ENCODE results near the gene C2orf66.

The C2orf66 gene

DNA sequence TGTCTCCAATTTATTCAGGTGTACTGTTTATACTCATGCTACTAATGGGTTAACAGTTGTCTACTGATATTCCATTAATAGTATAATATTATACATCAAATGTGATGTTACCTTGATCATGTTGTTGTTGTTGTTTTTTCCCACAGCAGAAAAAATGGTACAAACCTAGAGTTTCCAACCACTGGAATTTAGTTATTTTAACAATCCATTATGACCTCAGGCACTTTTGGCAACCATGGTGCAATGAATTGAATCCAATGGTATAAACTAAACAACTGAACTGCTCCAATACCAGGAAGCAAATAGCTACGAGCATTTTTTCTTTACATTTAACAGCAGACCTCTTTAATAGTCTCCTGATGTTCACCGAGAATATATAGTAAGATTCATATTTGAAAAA, 31.0 kb upstream of the C2orf66 start:
- TF ChIP-seq, protein P1, sequence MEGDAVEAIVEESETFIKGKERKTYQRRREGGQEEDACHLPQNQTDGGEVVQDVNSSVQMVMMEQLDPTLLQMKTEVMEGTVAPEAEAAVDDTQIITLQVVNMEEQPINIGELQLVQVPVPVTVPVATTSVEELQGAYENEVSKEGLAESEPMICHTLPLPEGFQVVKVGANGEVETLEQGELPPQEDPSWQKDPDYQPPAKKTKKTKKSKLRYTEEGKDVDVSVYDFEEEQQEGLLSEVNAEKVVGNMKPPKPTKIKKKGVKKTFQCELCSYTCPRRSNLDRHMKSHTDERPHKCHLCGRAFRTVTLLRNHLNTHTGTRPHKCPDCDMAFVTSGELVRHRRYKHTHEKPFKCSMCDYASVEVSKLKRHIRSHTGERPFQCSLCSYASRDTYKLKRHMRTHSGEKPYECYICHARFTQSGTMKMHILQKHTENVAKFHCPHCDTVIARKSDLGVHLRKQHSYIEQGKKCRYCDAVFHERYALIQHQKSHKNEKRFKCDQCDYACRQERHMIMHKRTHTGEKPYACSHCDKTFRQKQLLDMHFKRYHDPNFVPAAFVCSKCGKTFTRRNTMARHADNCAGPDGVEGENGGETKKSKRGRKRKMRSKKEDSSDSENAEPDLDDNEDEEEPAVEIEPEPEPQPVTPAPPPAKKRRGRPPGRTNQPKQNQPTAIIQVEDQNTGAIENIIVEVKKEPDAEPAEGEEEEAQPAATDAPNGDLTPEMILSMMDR (IDR thresholded peaks at IDR 0.05; ENCODE audit: low read depth, low read length) = no peak
- DNase-seq (ENCODE audit: extremely low read depth, low read depth) = no peak

DNA sequence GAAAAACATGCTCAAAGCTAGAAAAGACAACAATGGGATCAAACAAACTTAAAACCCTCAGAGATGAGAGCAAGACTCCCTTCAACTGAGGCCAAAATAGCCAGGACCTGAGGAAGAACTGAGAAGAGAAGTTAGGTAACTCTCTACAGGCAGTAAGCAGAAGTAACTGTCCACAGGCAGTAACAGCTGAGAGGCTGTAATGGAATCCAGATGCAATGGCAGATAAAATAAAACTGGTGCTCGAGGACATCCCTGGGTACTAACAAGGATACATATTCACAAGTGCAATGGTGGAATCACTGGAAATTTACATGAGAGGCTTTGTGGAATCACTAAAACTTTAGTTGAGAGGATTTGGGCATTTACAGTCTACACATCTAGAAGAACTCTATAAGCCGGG, 30.4 kb upstream of the C2orf66 start:
- DNase-seq (ENCODE audit: extremely low read depth, low read depth) = no peak
- TF ChIP-seq, protein P1 (IDR thresholded peaks at IDR 0.05; ENCODE audit: low read depth, low read length) = no peak

DNA sequence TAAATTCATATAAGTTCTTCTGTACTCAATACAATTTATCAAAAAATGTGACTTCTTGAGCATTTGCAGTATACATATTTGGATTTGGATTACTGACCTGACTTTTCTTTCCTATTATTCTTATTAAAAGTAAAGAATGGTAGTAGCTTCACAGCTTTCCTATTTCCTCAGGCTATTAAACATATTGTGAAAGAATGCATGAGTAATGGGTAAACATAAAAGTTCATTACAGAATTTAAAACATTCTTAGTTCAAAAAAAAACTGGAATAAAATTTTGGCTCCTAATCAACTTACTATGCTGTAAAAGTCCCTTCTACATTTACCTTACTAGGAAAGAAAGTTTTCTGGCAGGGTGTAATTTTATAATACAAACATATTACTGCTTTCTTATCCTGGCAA, 27.3 kb upstream of the C2orf66 start:
- DNase-seq (ENCODE audit: extremely low read depth, low read depth) = no peak
- TF ChIP-seq, protein P1 (IDR thresholded peaks at IDR 0.05; ENCODE audit: low read depth, low read length) = no peak

DNA sequence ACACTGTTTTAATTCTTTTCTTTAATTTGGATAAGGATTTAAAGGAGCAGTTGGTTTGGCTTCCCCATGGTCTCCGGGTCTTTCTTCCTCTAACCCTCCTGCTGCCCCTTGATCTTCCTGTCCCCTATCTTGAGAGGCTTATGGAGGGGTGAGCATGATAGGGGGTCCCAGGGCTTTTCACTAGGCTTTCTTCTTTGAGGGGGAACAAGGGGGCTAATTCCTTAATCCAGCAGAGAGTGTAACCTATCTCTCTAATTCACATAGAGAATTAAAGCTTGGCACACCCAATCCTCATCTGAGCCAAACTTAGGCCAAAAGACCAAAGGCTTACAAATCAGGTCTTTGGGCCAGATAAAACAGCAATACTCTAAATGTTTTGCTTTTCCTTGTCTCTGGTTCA, 21.5 kb upstream of the C2orf66 start:
- no peak for DNase-seq (ENCODE audit: extremely low read depth, low read depth)
- TF ChIP-seq, protein P1 (IDR thresholded peaks at IDR 0.05; ENCODE audit: low read depth, low read length) = no peak

DNA sequence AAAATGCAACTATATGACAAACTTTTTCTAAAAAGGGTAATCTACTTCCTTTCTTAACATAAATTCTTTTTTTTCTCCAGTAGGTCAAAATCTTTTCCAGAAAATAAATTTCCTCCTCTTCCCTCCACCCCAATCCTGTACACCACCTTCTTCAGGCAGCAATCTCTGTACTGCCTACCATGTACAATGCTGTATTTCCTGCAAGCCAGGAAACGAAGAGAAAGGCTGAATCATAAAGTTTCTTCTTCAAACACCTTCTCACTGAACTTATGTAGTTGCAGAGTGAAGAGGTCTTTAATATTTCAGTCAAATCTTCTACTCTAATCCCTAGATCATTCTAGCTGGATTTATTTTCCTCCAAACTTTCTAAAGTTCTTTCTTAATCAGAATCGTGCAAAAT, 18.2 kb upstream of the C2orf66 start:
- DNase-seq (ENCODE audit: extremely low read depth, low read depth) = no peak
- TF ChIP-seq, protein P1 (IDR thresholded peaks at IDR 0.05; ENCODE audit: low read depth, low read length) = no peak

DNA sequence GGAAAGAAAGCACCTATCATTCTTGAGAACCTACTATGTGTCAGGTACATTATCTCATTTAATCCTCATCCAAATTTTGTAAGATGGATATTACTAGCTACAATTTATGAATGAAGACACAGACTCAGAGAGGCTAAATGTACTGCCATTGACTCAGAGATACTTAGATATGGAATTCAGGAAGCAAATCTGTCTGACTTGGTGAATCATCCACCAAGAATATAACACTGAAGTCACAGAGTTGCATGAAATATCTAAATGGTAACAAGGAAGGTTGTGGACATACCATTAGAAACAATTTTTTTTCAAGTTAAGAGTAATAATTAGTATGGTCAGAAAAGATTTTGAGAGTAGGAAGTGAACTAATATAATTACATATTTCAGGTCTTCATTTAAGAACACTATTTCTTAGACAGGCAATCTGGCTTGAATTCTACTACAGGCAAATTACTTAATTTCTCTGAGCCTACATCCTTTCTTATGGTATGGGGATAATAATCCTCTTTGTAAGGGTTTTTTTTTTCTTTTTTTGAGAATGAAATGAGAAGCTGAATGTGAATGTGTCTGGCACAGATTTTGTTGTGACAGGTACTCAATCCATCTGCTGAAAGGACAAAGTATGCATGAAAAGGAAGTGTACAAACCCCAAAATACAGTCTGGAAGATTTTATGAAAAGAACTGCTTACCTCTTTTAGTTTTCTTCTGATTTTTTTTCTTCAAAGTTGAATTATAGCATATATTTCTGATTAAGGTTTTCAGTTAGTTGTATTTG, 14.8 kb upstream of the C2orf66 start:
- TF ChIP-seq, protein P1 (IDR thresholded peaks at IDR 0.05; ENCODE audit: low read depth, low read length) = no peak
- no peak for DNase-seq (ENCODE audit: extremely low read depth, low read depth)

DNA sequence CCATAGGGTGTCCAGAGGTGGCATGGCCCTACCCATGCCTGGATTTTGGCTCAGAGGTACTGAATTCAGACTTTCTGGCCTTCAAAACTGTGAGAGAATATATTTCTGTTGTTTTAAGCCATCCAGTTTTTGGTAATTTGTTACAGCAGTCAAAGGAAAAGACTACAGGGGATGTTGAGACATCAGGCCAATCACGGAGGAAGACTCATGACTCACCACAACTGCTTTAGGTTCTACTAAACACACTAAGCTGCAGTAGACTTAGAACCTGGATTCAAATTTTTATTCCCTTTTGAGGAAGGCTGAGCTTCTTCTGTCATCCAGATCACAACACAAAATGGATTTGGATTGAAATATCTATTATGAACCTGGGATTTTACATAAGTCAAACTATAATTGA, 12.0 kb upstream of the C2orf66 start:
- TF ChIP-seq, protein P1 (IDR thresholded peaks at IDR 0.05; ENCODE audit: low read depth, low read length) = no peak
- DNase-seq (ENCODE audit: extremely low read depth, low read depth) = no peak

All from AG09319 (cell line).